Measurements from ENCODE around the gene HLA-DPB1.

DNA sequence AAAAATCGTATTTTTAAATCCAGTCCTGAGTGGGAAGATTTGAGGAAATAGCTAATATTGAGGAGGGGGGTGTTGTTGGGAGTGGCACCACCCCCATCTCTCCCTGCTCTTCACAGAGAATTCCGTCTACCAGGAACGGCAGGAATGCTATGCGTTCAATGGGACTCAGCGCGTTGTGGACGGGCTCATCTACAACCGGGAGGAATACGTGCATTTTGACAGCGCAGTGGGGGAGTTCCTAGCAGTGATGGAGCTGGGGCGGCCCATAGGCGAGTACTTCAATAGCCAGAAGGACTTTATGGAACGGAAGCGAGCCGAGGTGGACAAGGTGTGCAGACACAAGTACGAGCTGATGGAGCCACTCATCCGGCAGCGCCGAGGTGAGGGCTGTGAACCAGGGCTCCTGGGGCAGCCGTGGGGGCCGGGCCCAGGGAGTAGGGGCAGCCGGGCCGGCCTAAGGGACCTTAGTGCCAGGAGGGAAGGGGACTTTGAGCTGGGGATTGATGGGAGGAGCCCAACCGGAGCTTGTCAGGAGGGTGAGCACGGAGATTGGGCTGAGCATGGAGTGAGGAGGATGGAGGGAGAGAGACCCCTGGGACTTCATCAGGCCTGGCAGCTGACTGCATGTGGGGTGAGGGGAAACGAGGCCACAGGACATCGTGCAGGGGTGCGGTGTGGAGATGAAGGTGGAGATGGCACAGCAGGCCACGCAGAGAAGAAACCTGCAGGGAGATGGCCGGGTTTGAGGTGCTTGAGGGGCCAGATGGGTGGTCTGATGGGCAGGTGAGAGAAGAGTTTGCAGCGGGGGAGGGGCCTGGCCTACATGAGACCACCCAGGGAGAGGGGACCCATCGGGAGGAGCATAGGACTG, 41.3 kb downstream of the HLA-DPB1 start:
- no peak for TF ChIP-seq EZH2phosphoT487 (IDR thresholded peaks at IDR 0.05; ENCODE audit: insufficient read depth, low read depth)
- TF ChIP-seq EZH2 (IDR thresholded peaks at IDR 0.05; ENCODE audit: insufficient read depth, poor library complexity, severe bottlenecking): peak; percentile 41

Data from GM23248 (cell line).